GM18873 (cell line): ENCODE data around the gene NPAS2.

ENCODE experiments used
- ATAC-seq: cut with Tn5 transposase; IDR thresholded peaks from one replicate; pipeline ENCODE4 v1.9.1; 2021; ENCODE audit warnings: mild to moderate bottlenecking, moderate library complexity, moderate number of reproducible peaks; ENCODE audit not compliant: unreplicated experiment, low FRiP score

The NPAS2 gene

GRCh38 chr2:100936972-100937542 lies 117.1 kb downstream of the NPAS2 start:
- no peak for ATAC-seq

- no peak for ATAC-seq
Measured at GRCh38 chr2:100938031-100939026, 118.4 kb downstream of the NPAS2 start.

GRCh38 chr2:100939445-100939844 lies 119.5 kb downstream of the NPAS2 start:
- no peak for ATAC-seq

DNA sequence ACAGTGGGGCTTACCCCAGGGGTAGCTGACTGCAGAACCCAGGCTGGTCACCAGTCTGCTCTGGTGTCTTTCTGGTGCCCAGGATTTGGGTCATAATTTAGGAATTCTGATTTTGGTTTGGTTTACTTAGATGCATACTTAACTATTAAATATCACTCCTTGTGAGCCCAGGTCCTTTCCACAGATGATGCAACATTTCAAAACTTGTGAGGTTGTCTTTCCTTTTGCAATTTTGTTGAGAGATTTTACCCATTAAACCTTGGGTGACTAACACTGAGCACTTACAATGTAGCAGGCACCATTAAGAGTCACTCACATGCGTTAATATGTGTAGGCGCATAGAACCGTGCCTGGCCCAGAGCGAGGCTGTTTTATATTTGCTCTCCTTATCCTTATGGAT lies 120.3 kb downstream of the NPAS2 start:
- ATAC-seq: no peak

DNA sequence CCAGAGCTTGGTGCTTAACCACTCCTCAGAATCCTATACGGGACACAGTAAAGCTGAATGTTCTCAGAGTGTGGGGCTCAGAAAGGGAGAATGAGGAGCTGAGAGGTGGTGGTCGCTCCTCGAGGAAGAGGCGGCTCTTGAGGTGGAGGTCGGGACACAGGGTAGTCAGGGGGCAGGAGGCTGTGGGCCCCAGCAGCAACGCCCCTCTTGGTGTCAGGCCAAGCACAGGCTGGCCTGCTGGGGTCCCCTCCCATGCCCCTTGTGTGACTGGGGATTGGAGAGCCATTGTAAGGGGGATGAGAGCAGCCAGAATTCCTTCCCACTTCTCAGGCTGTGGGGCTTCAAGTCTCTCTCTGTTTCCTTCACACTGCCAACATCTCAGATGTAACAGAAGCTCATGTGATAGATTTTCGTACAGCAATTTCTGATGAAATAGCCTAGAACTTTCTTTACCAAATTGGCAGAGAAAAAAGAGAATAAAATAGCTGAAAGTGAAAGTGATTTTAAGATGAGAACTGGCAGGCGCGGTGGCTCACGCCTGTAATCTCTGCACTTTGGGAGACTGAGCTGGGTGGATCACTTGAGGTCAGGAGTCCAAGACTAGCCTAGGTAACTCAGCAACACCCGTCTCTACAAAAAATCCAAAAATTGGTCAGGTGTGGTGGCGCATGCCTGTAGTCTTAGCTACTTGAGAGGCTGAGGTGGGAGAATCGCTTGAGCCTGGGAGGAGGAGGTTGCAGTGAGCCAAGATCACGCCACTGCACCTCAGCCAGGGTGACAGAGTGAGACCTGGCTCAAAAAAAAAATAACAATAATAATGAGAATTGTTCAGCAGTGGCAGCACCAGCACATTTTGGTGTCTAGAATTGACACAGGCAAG lies 121.1 kb downstream of the NPAS2 start:
- ATAC-seq: no peak

- ATAC-seq: no peak
Measured at GRCh38 chr2:100941646-100942240, 121.8 kb downstream of the NPAS2 start.

DNA sequence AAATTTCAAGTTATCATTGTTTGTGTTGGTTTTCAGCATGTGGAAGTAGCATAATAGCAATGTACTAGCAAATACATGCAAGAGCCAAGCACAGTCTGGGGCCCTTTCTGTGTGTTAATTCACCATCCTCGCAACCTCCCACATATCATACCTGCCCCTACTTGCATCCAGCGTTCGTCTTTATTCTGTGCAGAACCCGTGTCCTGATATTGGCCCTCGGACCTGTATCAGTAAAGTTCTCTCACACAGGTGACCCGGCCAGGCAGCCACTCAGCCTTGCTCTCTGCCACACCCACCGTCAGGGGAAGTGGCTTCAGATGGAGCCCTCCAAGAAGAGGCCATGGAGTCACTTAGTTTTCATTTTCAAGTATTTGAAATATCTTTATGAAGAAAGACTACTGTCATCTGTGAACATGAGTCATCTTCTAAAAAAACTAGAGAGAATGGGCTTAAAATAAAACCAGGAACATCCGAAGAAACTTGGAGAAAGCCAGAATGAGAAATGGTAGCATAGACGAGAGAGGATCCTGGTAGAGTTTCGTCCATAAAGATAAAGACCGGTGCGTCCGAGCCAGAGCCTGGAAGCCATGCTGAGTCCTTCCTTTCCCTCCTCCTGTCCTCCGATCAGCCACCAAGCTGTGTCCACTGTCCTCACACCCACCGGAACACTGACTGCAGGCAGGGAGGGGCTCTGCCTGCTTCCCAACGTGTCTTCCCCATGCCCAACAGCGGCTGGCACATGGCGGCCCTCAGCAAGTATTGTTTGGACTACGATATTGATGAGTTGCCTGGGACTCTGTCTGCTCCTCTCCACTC lies 124.9 kb downstream of the NPAS2 start:
- no peak for ATAC-seq

GRCh38 chr2:100945433-100945740 lies 125.4 kb downstream of the NPAS2 start:
- ATAC-seq: no peak

GRCh38 chr2:100945930-100946607 lies 126.1 kb downstream of the NPAS2 start:
- no peak for ATAC-seq

GRCh38 chr2:100948942-100949811 lies 129.2 kb downstream of the NPAS2 start:
- ATAC-seq: no peak

- ATAC-seq: no peak
Measured at GRCh38 chr2:100952512-100952911, 132.6 kb downstream of the NPAS2 start.

DNA sequence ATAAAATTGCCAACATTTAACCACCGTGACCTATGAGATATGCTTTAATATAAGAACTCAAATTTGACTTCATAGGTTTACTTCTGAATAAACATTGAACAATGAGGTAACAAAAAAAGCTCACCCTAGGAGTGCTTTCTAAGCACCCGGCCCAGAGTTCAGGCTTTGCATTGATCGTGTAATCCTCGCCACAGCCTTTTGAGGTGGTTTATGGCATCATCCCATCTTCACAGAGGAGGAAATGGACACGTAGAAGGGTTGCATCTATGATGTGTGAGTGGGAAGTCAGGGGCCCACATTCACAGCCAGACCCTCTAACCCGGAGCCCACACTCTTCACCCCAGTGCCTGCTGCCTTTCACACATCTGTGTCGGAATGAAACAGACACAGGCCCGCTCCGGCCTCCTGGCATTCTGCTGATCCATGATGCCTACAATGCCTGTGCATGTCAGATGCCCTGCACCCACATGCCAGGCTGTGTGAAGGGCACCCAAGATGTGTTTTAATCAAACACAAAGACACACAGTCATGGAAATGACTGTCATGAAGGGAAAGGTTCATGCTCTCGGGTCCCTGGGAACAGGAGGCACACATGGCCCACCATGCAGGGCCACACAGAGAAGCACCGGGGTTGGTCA lies 133.6 kb downstream of the NPAS2 start:
- no peak for ATAC-seq

- no peak for ATAC-seq
Measured at GRCh38 chr2:100954044-100954420, 134.1 kb downstream of the NPAS2 start.

- no peak for ATAC-seq
Measured at GRCh38 chr2:100955226-100955625, 135.3 kb downstream of the NPAS2 start.

- ATAC-seq: no peak
Measured at GRCh38 chr2:100956081-100956480, 136.1 kb downstream of the NPAS2 start.

DNA sequence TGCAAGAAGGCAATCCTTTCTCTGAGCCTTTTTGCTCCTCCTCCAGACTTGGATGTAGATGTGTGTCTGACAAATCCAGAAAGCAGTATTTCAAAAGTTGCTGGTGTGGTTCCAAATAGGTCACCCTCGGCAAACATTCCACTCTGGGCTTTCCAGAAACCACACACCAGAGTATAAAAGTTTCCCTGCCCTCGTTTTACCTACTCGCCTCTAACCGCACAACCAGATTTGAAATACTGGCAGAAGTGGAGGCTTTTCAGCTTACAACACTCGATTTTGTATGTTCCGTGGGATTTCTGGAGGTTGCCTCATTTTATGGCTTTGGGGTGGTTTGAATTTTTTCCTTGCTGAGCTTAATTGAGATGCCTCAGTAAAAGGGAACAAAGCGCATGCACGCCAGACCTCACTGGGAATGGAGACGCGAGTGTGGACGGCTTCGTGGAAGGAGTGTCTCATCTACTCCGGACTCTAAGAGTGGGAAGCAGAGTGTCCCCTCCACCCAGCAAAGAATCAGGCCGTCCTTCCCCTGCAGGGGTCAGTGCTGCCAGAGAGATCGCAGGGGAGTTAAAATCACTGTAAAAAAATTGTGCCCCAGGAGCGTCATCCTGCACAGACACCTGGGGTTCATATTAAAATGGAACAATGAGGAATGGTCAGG lies 138.2 kb downstream of the NPAS2 start:
- no peak for ATAC-seq

DNA sequence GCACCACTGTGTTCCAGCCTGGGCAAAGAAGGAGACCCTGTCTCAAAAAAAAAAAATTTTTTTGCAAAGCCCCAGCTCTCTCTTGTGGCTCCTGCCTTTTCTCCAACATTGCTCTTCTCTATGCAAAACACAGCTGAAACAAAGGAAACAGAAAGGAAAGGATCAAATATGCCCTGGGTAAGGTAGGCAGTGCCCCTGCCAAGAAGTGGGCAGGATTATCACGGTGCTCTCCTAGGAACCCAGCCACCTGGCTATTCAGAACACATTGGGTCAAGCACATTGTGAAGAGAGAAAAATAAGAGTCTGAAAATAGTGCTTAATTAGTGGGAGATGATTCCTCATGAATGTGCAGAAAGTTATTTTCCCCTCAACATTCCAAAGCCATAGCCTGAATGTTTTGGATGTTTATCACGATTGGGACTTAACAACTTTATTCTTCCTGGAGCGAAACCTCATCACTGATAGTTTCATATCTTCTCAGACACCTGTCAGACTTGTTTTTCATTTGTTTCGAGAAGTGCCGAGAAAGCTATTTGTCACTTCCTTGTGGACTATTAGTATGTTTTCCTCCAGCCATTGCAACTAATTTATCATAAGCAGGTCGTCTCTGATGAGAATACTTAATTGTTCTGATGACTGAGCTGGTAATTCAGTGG lies 139.4 kb downstream of the NPAS2 start:
- ATAC-seq: no peak
